Activated CD8-positive, alpha-beta T cell treated with anti-CD3 and anti-CD28 coated beads for 36 hours (primary cell): ENCODE measurements around the gene NEDD4L. TPM values are rescaled to one million over a fixed set of nuclear protein-coding genes. Genes with fewer than 3 reads are reported as not detected.

Experiments
- ATAC-seq: fragments of 200-7000 bp; cut with Tn5 transposase; one replicate; pipeline ENCODE4 v1.10.0; 2021; ENCODE audit warnings: mild to moderate bottlenecking, moderate library complexity
- CTCF ChIA-PET: fragments of 350-600 bp; sonication (Branson Sonifier 250); formaldehyde crosslinking; loops from one replicate; lab custom pipeline; 2021; ENCODE audit warnings: antibody characterized with exemption; lab: Charles Lee
- POLR2A ChIA-PET: fragments of 350-600 bp; sonication (Branson Sonifier 250); formaldehyde crosslinking; loops from one replicate; lab custom pipeline; 2021; ENCODE audit warnings: antibody characterized with exemption; lab: Charles Lee
- DNase-seq: peaks from one replicate; pipeline ENCODE4 v3.0.0-alpha.2; 2020
- H3K27ac Mint-ChIP-seq: one replicate; pipeline ENCODE4 v1.8.0; 2021; ENCODE audit warnings: mild to moderate bottlenecking, mixed read lengths
- H3K27me3 Mint-ChIP-seq: one replicate; pipeline ENCODE4 v1.8.0; 2021; ENCODE audit warnings: mixed read lengths
- H3K36me3 Mint-ChIP-seq: one replicate; pipeline ENCODE4 v1.8.0; 2021; ENCODE audit warnings: low read depth, mixed read lengths
- H3K4me1 Mint-ChIP-seq: one replicate; pipeline ENCODE4 v1.8.0; 2021; ENCODE audit warnings: low read depth, mixed read lengths
- H3K4me3 Mint-ChIP-seq: one replicate; pipeline ENCODE4 v1.8.0; 2021; ENCODE audit warnings: mild to moderate bottlenecking, moderate library complexity, mixed read lengths
- H3K9me3 Mint-ChIP-seq: one replicate; pipeline ENCODE4 v1.8.0; 2021; ENCODE audit warnings: mixed read lengths
- CTCF ChIP-seq: fragments of 200-600 bp; IDR thresholded peaks from one replicate; pipeline ENCODE4 v1.8.0; 2022; ENCODE audit warnings: antibody characterized with exemption, mild to moderate bottlenecking
- intact Hi-C: fragments of 100-400 bp; cut with micrococcal nuclease; formaldehyde crosslinking; loops from one replicate; pipeline ENCODE4 v1.10.0; 2022
- total RNA-seq, 2 experiments: library from RNA; stranded (reverse); gene quantifications; one replicate each; pipeline ENCODE4 v1.2.3, GENCODE V29; 2021

The NEDD4L gene
- total RNA-seq, 2 experiments from 2014 or later = 7.5 to 8.5 TPM

- POLR2A ChIA-PET = no interaction called here
- intact Hi-C loops = no loop called here
- no peak overlapping the region for H3K27ac Mint-ChIP-seq
- no peaks in the 10 kb centered on the region for H3K27me3 Mint-ChIP-seq
- no peak overlapping the region for H3K4me3 Mint-ChIP-seq
- no peaks in the 10 kb centered on the region for H3K9me3 Mint-ChIP-seq
- CTCF ChIA-PET = no interaction called here
- ATAC-seq = no peak
- DNase-seq = no peak
- no peaks in the 10 kb centered on the region for H3K4me1 Mint-ChIP-seq
- no peaks in the 10 kb centered on the region for H3K36me3 Mint-ChIP-seq
- no peak for TF ChIP-seq CTCF
Observed at GRCh38 chr18:58069099-58069498, 25.1 kb downstream of the NEDD4L start.

- intact Hi-C loops = no loop called here
- no peaks in the 10 kb centered on the region for H3K27me3 Mint-ChIP-seq
- CTCF ChIA-PET = no interaction called here
- no peaks in the 10 kb centered on the region for H3K36me3 Mint-ChIP-seq
- TF ChIP-seq CTCF = no peak
- H3K4me1 Mint-ChIP-seq = no peaks in the 10 kb centered on the region
- POLR2A ChIA-PET = no interaction called here
- no peaks in the 10 kb centered on the region for H3K9me3 Mint-ChIP-seq
- no peak for DNase-seq
- no peak overlapping the region for H3K4me3 Mint-ChIP-seq
- no peak overlapping the region for H3K27ac Mint-ChIP-seq
- ATAC-seq = no peak
Observed at GRCh38 chr18:58069721-58070292, 25.8 kb downstream of the NEDD4L start.

- intact Hi-C loops = no loop called here
- Mint-ChIP-seq H3K27me3 (peaks cover 2% of the 10 kb centered on the region), H3K9me3 (no peaks in the 10 kb centered on the region), H3K4me3 (no peak overlapping the region), H3K4me1 (no peaks in the 10 kb centered on the region), H3K36me3 (no peaks in the 10 kb centered on the region), H3K27ac (no peak overlapping the region)
- TF ChIP-seq CTCF = no peak
- ATAC-seq = no peak
- CTCF ChIA-PET = no interaction called here
- POLR2A ChIA-PET = no interaction called here
- DNase-seq = no peak
Observed at GRCh38 chr18:58076052-58076451, 32.0 kb downstream of the NEDD4L start.

GRCh38 chr18:58077329-58077728, 33.3 kb downstream of the NEDD4L start:
- intact Hi-C loops = no loop called here
- Mint-ChIP-seq H3K27ac (no peak overlapping the region), H3K4me1 (no peaks in the 10 kb centered on the region), H3K4me3 (no peak overlapping the region), H3K27me3 (peaks cover 2% of the 10 kb centered on the region), H3K9me3 (no peaks in the 10 kb centered on the region), H3K36me3 (no peaks in the 10 kb centered on the region)
- ATAC-seq (no peak), DNase-seq (no peak)
- POLR2A ChIA-PET = no interaction called here
- no peak for TF ChIP-seq CTCF
- CTCF ChIA-PET = interaction anchor here (1.1 to 2.5 kb wide), 3 partner anchors 45 to 104 kb away, joined by 3 to 7 read pairs (median 3); no protein-coding TSS in a partner anchor

GRCh38 chr18:58078889-58079573, 35.0 kb downstream of the NEDD4L start:
- Mint-ChIP-seq H3K27ac (no peak overlapping the region), H3K4me1 (no peaks in the 10 kb centered on the region), H3K9me3 (no peaks in the 10 kb centered on the region), H3K27me3 (peaks cover 2% of the 10 kb centered on the region), H3K4me3 (no peak overlapping the region), H3K36me3 (no peaks in the 10 kb centered on the region)
- ChIA-PET POLR2A (no interaction called here), CTCF (interaction anchor here (1.6 to 2.5 kb wide), 3 partner anchors 43 to 57 kb away, joined by 3 to 7 read pairs (median 4); no protein-coding TSS in a partner anchor)
- ATAC-seq (no peak), DNase-seq (no peak)
- TF ChIP-seq CTCF = no peak
- intact Hi-C loops = no loop called here
